Ishikawa (cell line): ENCODE data around the gene CST5.

Experiments used
- CEBPB ChIP-seq: IDR thresholded peaks from 2 replicates; pipeline ENCODE4 v1.6.1; 2012
- CREB1 ChIP-seq: IDR thresholded peaks from 2 replicates; pipeline ENCODE4 v1.6.1; 2012; ENCODE audit warnings: low read depth
- EGR1 ChIP-seq: IDR thresholded peaks from 2 replicates; pipeline ENCODE4 v1.6.1; 2012
- EP300 ChIP-seq: IDR thresholded peaks from 2 replicates; pipeline ENCODE4 v1.6.1; 2012; ENCODE audit warnings: borderline replicate concordance
- FOXM1 ChIP-seq: IDR thresholded peaks from 2 replicates; pipeline ENCODE4 v1.6.1; 2012; ENCODE audit warnings: low read depth, borderline replicate concordance
- MAX ChIP-seq: IDR thresholded peaks from 2 replicates; pipeline ENCODE4 v1.6.1; 2012
- NFIC ChIP-seq: IDR thresholded peaks from 2 replicates; pipeline ENCODE4 v1.6.1; 2012
- RAD21 ChIP-seq: IDR thresholded peaks from 2 replicates; pipeline ENCODE4 v1.6.1; 2012; ENCODE audit warnings: low read depth
- REST ChIP-seq: IDR thresholded peaks from 2 replicates; pipeline ENCODE4 v1.6.1; 2012; ENCODE audit warnings: low read depth, mild to moderate bottlenecking
- TEAD4 ChIP-seq: IDR thresholded peaks from 2 replicates; pipeline ENCODE4 v1.6.1; 2012
- USF1 ChIP-seq: IDR thresholded peaks from 2 replicates; pipeline ENCODE4 v1.6.1; 2012
- YY1 ChIP-seq: IDR thresholded peaks from 2 replicates; pipeline ENCODE4 v1.6.1; 2012; ENCODE audit warnings: low read depth
- ZBTB7A ChIP-seq: IDR thresholded peaks from 2 replicates; pipeline ENCODE4 v1.6.1; 2012; ENCODE audit warnings: low read depth

GRCh38 chr20:23880417-23880816, 869 bp upstream of the CST5 start:
- no peak for TF ChIP-seq RAD21
- TF ChIP-seq EP300 = no peak
- TF ChIP-seq MAX = no peak
- TF ChIP-seq REST = no peak
- TF ChIP-seq NFIC = no peak
- no peak for TF ChIP-seq CEBPB
- no peak for TF ChIP-seq USF1
- no peak for TF ChIP-seq YY1
- TF ChIP-seq ZBTB7A = no peak
- no peak for TF ChIP-seq TEAD4
- TF ChIP-seq CREB1 = no peak
- no peak for TF ChIP-seq FOXM1
- no peak for TF ChIP-seq EGR1
